ENCODE measurements around the gene ZFAND2B. TPM values are rescaled to one million over a fixed set of nuclear protein-coding genes. Genes with fewer than 3 reads are reported as not detected.
A peak's percentile ranks its signal among the peaks of the same experiment; 100 is the strongest.

Gene ZFAND2B
- total RNA-seq, 2 donors from 2014 or later, result 36.9 to 43.3 TPM

GRCh38 chr2:219209236-219210195 lies 2.9 kb downstream of the ZFAND2B start:
- peaks cover 0 to 3% of the 10 kb centered on the region in 2 donors for H3K36me3 ChIP-seq (replicated peaks in 1 of 2; ENCODE audit: insufficient read depth in 1 of 2, low read depth in 2 of 2)
- intact Hi-C loops (cut with DNase I), result no loop called here
- WGBS, 2 donors, result 80 to 84% methylated on average over 17 to 18 of the region's 18 CpGs

GRCh38 chr2:219210196-219210885 lies 3.8 kb downstream of the ZFAND2B start:
- no peak for ATAC-seq
- Histone ChIP-seq H3K36me3 (replicated peaks in 1 of 2; ENCODE audit: insufficient read depth in 1 of 2, low read depth in 2 of 2) (peaks cover 0 to 3% of the 10 kb centered on the region in 2 donors), H3K4me1 (peaks cover 19% of the 10 kb centered on the region), H3K27me3 (no peaks in the 10 kb centered on the region), H3K9me3 (no peaks in the 10 kb centered on the region), H3K27ac (no peak overlapping the region), H3K4me3 (no peak overlapping the region)
- 93 to 95% methylated on average over 17 to 24 of the region's 24 CpGs for WGBS, 2 donors
- intact Hi-C loops (cut with DNase I), result no loop called here
- TF ChIP-seq POLR2A (IDR thresholded peaks at IDR 0.05), result no peak
- TF ChIP-seq CTCF (IDR thresholded peaks at IDR 0.05), result no peak
- no peak for DNase-seq

More at GRCh38 chr2:219209236-219210195, 2.9 kb downstream of the ZFAND2B start:
- H3K4me1 ChIP-seq, result peaks cover 19% of the 10 kb centered on the region
- DNase-seq, result no peak
- no peak for TF ChIP-seq POLR2A (IDR thresholded peaks at IDR 0.05)
- no peak overlapping the region for H3K27ac ChIP-seq
- H3K9me3 ChIP-seq, result no peaks in the 10 kb centered on the region
- H3K4me3 ChIP-seq, result no peak overlapping the region
- no peak for ATAC-seq
- no peaks in the 10 kb centered on the region for H3K27me3 ChIP-seq

- ATAC-seq (no peak), DNase-seq (no peak)
- Histone ChIP-seq H3K36me3 (replicated peaks in 1 of 2; ENCODE audit: insufficient read depth in 1 of 2, low read depth in 2 of 2) (peaks cover 0 to 3% of the 10 kb centered on the region in 2 donors), H3K4me1 (peaks cover 17% of the 10 kb centered on the region), H3K9me3 (no peaks in the 10 kb centered on the region), H3K4me3 (no peak overlapping the region), H3K27ac (no peak overlapping the region), H3K27me3 (no peaks in the 10 kb centered on the region)
- intact Hi-C loops (cut with DNase I), result no loop called here
- no peak for TF ChIP-seq POLR2A (IDR thresholded peaks at IDR 0.05)
- no peak for TF ChIP-seq CTCF (IDR thresholded peaks at IDR 0.05)
- WGBS, 2 donors, result 86 to 92% methylated on average over 9 of the region's 9 CpGs
These were observed 4.3 kb downstream of the ZFAND2B start for GRCh38 chr2:219210886-219211362.

- ATAC-seq (no peak), DNase-seq (peak in 1 of 4 donors; percentile 3)
- no peak for TF ChIP-seq CTCF (IDR thresholded peaks at IDR 0.05)
- no peak for TF ChIP-seq POLR2A (IDR thresholded peaks at IDR 0.05)
- Histone ChIP-seq H3K36me3 (replicated peaks in 1 of 2; ENCODE audit: insufficient read depth in 1 of 2, low read depth in 2 of 2) (peaks cover 0 to 3% of the 10 kb centered on the region in 2 donors), H3K27me3 (no peaks in the 10 kb centered on the region), H3K9me3 (no peaks in the 10 kb centered on the region), H3K4me1 (peaks cover 13% of the 10 kb centered on the region), H3K27ac (no peak overlapping the region), H3K4me3 (no peak overlapping the region)
- 83 to 90% methylated on average over 7 to 8 of the region's 8 CpGs for WGBS, 2 donors
- intact Hi-C loops (cut with DNase I), result no loop called here
These were observed 6.4 kb downstream of the ZFAND2B start for GRCh38 chr2:219213026-219213415.

- peak in 1 of 4 donors; percentile 2 for DNase-seq
- Histone ChIP-seq H3K27ac (no peak overlapping the region), H3K4me1 (peaks cover 16% of the 10 kb centered on the region), H3K27me3 (no peaks in the 10 kb centered on the region), H3K36me3 (replicated peaks in 1 of 2; ENCODE audit: insufficient read depth in 1 of 2, low read depth in 2 of 2) (peaks cover 0 to 3% of the 10 kb centered on the region in 2 donors), H3K9me3 (no peaks in the 10 kb centered on the region), H3K4me3 (no peak overlapping the region)
- ATAC-seq, result no peak
- 91 to 94% methylated on average over 10 of the region's 10 CpGs for WGBS, 2 donors
- TF ChIP-seq POLR2A (IDR thresholded peaks at IDR 0.05), result no peak
- TF ChIP-seq CTCF (IDR thresholded peaks at IDR 0.05), result no peak
- intact Hi-C loops (cut with DNase I), result no loop called here
These were observed 7.0 kb downstream of the ZFAND2B start for GRCh38 chr2:219213486-219214071.
